ENCODE data around the gene SEPHS2. TPM values are rescaled to one million over a fixed set of nuclear protein-coding genes. Genes with fewer than 3 reads are reported as not detected.

The SEPHS2 gene
- total RNA-seq, 1 donor from 2014 or later, result 19.0 TPM

- DNase-seq (ENCODE audit: low read depth), result peak; percentile 99
Measured at GRCh38 chr16:30429678-30430427, 15.8 kb downstream of the SEPHS2 start, which contains the start of gene DCTPP1. Gene DCTPP1, minus strand, starts transcription at chr16:30430030. Its CDS starts 50 bp downstream, at chr16:30429980.

DNA sequence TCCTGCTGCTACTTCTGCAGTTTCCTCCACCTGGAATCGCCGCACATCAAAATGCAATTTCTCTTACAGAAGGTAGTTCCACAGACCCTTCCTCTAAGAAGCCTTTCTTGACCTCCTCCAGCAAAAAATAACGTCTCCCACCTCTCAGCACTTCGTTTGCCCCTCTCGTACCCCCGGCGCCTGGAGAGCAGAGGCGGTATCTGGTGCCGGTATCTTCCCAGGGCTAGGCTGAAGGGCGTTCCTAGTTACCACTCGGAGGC is 16.3 kb downstream of the SEPHS2 start:
- DNase-seq (ENCODE audit: low read depth), result no peak

DNA sequence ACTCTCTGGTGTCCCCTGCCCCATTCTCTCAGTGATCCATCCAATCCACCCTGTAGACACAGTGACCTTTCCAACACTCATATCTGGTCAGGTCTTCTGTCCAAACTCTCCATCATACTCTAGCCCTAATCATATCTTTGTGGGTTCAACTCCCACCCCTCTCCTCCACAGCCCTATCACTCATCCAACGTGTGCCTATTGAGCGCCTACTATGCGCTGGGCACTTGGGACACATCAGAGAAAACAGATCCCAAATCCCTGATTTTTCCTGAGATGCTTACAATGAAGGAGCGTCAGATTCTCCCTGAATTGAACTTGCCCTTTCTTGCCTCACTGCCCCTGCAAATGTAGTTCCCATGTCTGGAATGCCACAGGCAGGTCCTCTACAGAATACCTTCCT is 17.6 kb downstream of the SEPHS2 start:
- no peak for DNase-seq (ENCODE audit: low read depth)

DNA sequence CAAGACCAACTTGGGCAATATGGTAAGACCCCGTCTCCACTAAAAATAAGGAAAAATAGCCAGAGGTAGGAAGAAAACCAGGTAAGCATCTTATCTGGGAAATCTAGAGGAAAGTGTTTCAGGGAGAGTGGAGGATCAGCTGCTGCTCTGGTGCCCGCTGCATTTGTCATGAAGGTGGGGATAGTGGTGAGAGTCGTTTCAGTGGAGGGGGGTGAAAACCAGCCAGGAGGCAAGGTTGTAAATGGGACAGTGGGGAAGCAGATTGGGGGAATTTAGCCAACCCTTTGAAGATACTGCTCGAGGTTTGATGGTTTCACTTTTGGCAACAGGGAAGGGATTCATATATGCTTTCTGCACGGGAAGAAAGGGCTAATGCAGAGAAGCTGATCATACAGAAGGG is 24.7 kb downstream of the SEPHS2 start:
- no peak for DNase-seq (ENCODE audit: low read depth)

GRCh38 chr16:30418350-30419181 is 27.1 kb downstream of the SEPHS2 start:
- DNase-seq (ENCODE audit: low read depth), result no peak

GRCh38 chr16:30417529-30418349 is 27.9 kb downstream of the SEPHS2 start:
- peak; percentile 60 for DNase-seq (ENCODE audit: low read depth)

DNA sequence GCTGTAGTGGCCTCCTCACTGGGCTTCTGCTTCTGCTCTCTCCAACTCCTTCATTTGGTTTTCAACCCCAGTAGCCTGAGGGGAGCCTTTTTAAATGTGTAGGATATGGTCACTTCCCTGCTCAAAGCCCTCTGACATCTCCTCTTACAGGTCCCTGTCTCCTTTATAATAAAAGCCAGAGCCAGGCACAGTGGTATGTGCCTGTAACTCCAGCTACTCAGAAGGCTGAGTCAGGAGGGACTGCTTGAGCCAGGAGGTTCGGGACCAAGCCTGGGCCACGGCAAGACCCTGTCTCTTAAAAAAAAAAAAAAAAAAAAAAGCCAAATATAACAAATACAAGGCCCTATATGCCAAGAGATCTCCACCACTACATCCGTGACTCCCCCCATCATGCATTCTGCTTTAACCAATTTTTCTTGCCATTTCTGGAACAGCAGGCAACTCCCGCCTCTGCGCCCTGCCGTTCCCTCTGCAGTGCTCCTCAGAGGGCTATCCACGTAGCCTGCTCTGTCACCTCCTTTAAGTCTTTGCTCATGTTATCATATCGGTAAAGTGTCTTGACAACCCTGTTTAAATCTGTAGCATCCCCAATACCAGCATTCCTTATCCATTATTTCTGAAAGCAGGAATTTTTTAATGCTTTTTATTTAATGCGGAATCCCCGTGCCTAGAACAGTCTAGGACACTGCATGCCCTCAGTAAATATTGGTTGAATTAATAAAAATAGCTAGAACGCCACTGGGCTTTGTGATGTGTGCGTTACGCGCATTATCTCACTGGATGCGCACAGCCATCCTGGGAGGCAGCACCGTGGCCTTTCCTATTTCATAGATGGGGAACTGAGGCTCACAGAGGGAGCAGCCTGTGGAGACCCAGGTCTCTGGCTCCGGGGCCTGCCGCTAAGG is 28.8 kb downstream of the SEPHS2 start:
- no peak for DNase-seq (ENCODE audit: low read depth)

DNA sequence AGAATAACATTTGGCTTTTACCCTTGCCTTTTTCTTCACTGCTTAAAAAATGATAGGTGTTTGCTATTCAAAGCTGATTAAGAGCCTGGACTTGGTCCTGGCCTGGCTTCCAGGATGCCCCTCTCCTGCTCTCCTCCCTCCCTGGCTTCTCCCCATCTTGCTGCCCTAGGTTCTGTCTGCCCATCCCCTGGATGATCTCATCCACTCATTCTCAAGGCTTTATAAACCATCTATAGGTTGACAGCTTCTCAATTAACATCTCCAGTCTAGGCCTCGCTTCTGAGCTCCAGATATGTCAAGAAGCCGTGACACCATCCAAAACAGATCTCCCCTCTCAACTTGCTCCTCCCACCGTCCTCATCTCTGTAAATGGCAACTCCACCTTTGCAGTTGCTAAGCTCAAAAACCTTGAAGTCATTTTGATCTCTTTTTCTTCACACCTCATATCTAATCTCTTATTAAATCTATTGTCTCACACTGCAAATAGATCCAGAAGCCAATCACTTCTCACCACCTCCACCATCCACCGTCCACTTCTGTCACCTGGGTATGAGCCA is 29.5 kb downstream of the SEPHS2 start:
- DNase-seq (ENCODE audit: low read depth), result no peak

GRCh38 chr16:30414159-30414558 is 31.5 kb downstream of the SEPHS2 start:
- no peak for DNase-seq (ENCODE audit: low read depth)

GRCh38 chr16:30413112-30413806 is 32.4 kb downstream of the SEPHS2 start:
- DNase-seq (ENCODE audit: low read depth), result peak; percentile 89

DNA sequence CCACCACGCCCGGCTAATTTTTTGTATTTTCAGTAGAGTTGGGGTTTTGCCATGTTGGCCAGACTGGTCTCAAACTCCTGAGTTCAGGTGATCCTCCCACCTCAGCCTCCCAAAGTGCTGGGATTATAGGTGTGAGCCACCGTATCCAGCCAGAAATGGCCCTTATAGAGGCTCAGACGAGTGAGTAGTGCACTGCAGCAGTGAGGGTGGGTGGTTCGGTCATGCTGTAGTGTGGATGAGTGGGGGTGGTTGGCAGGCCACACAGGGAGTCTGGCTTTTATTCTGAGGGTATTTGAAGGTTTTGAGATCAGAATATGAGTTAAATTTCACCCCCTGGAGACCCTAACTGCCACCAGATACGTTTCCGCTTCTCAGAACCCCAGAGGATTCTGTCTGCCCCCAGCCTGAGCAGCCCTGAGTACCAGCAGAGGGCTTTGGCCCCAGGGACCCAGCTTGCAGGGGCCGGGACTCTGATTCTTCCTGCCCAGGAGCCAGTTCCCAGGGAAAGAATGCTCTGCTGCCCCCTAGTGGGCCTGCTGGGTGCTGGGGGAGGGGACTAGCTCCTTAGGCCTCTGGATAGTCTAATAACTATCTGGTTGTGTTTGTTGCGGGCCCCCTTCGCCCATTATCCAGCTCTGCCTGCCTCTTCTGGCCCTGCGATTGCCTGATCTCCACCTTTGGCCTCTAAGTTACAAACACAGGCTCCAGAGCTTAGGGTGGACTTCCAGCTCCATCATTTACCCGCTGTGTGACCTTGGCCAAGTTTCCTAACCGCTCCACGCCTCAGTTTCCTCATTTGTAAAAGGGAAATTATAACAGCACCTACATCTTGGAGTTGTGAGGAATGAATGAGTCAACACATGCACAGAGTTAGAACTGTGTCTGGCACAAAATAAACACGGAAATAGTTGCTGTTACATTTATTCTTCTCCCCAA is 36.3 kb downstream of the SEPHS2 start:
- peak; percentile 66 for DNase-seq (ENCODE audit: low read depth)

- no peak for DNase-seq (ENCODE audit: low read depth)
Measured at GRCh38 chr16:30407804-30408534, 37.7 kb downstream of the SEPHS2 start.

GRCh38 chr16:30407102-30407803 is 38.4 kb downstream of the SEPHS2 start, which contains the start of gene ZNF771:
Gene ZNF771, plus strand, starts transcription at chr16:30407606. Its CDS starts 448 bp downstream, at chr16:30408054.
- DNase-seq (ENCODE audit: low read depth), result peak; percentile 57

- DNase-seq (ENCODE audit: low read depth), result no peak
Measured at GRCh38 chr16:30406795-30407101, 38.9 kb downstream of the SEPHS2 start.

DNA sequence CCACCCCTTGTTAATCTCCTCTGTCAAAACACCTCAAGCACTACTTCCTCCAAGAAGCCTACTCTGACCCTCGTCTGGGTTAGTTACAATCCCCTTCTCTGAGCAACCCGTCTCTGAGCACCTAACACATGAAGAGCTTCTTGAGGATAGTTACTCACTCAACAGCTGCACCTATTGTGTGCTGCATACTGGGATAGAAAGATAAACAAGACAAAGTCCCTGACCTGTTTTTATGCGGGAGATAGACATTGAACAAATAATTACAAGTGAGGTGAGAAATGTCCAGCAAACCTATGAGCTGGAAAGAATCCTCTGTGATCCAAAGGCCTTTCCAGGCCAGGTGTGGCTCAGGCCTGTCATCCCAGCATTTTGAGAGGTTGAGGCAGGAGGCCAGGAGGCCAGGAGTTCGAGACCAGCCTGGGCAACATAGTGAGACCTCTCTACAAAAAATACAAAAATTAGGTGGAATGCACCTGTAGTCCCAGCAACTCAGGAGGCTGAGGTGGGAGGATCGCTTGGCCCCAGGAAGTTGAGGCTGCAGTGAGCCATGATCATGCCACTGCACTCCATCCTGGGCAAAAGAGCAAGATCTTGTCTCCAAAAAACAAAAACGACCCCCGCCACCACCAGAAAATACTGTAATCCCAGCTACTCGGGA is 43.8 kb downstream of the SEPHS2 start:
- no peak for DNase-seq (ENCODE audit: low read depth)

GRCh38 chr16:30399435-30400186 is 46.1 kb downstream of the SEPHS2 start:
- no peak for DNase-seq (ENCODE audit: low read depth)

All from renal cortical epithelial cell (primary cell).